ENCODE data around the gene INMT.

INMT gene

GRCh38 chr7:30740417-30741181 lies 11.3 kb upstream of the INMT start:
- TF ChIP-seq ZFX (IDR thresholded peaks at IDR 0.05; ENCODE audit: borderline replicate concordance), result no peak
- peak; percentile 100 for TF ChIP-seq CTCF (IDR thresholded peaks at IDR 0.05)
- peak overlapping the region; percentile 56 for H3K27ac ChIP-seq

- peak overlapping the region; percentile 56 for H3K27ac ChIP-seq
- TF ChIP-seq CTCF (IDR thresholded peaks at IDR 0.05) (no peak), ZFX (IDR thresholded peaks at IDR 0.05; ENCODE audit: borderline replicate concordance) (no peak)
Observed at GRCh38 chr7:30741289-30741688, 10.6 kb upstream of the INMT start.

- no peak overlapping the region for H3K27ac ChIP-seq
- TF ChIP-seq ZFX (IDR thresholded peaks at IDR 0.05; ENCODE audit: borderline replicate concordance), result no peak
- TF ChIP-seq CTCF (IDR thresholded peaks at IDR 0.05), result peak; percentile 33
Observed at GRCh38 chr7:30743371-30744074, 8.4 kb upstream of the INMT start.

- H3K27ac ChIP-seq, result no peak overlapping the region
- TF ChIP-seq CTCF (IDR thresholded peaks at IDR 0.05) (no peak), ZFX (IDR thresholded peaks at IDR 0.05; ENCODE audit: borderline replicate concordance) (no peak)
Observed at GRCh38 chr7:30744075-30744417, 7.9 kb upstream of the INMT start.

GRCh38 chr7:30745261-30745941 lies 6.5 kb upstream of the INMT start:
- no peak overlapping the region for H3K27ac ChIP-seq
- TF ChIP-seq CTCF (IDR thresholded peaks at IDR 0.05) (no peak), ZFX (IDR thresholded peaks at IDR 0.05; ENCODE audit: borderline replicate concordance) (no peak)

GRCh38 chr7:30750010-30750409 lies 1.9 kb upstream of the INMT start:
- TF ChIP-seq ZFX (IDR thresholded peaks at IDR 0.05; ENCODE audit: borderline replicate concordance) (no peak), CTCF (IDR thresholded peaks at IDR 0.05) (no peak)
- peak overlapping the region; percentile 62 for H3K27ac ChIP-seq
